T-helper 1 cell (primary cell): Measurements from ENCODE around the gene MAN1A2.
"Not testable (repeated sequence)": the region's sequence is repeated elsewhere in the genome, so short reads cannot be mapped to it uniquely, and the experiment has no call there.

Experiments used
- DNase-seq, 5 donors: peaks; one replicate each; pipeline ENCODE4 v3.0.0-alpha.2; 2012 to 2020
- total RNA-seq, 4 donors: gene quantifications; one replicate each; lab custom pipeline; 2026; lab: John Stamatoyannopoulos, UW

The MAN1A2 gene
- total RNA-seq: 151 to 190 (median 157) reads per million in 4 donors

DNA sequence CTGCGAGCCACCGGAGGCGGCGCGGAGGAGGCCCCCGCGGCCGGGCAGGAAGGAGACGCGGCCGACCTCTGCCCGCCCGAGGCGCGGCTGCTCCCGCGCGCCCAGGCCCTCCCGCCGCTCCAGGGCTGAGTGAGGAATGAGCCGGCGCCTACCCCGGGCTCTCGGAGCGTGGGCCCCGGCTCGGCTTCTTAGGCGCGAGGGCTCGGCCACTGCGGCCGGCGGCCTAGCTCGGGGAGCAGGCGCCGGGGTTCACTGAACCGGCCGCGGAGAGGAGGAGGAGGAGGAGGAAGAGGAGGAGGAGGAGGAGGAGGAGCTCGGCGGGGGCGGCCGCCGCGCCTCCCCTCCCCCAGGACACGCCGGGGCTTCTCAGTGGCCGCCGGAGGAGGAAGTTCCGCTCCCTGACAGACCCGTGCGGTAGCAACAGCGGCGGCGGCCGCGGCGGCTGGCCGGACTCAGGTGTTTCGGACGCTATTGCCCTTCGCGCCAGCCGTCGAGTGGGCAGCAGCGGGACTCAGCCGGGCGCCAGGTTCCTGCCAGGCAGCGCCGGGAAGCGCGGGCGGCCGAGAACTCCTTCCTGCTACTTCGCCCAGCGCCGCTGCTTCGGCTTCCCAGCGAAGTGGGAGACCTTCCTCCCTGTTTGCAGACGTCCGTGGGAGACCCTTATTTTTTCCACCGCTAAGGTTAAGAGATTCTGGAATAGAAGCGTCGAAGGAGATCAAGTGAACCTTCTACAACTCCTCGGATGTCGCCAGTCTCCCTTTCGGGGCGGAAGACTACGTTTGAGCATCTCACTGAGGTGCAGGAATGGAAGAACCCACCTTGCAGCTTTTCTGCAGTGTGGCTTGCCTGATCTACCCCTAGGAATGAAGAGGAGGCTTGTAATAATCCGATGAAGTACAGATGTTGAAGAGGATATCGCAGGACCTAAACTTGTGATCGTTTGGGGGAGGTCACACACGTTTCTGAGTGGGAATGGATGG is at the start of gene MAN1A2:
MAN1A2 (plus strand) TSS at position 404 of the 980 bp plus-strand sequence. CDS start 735 bp downstream, outside the sequence.
- peak; percentile 51 to 88 (median 59) for DNase-seq

DNA sequence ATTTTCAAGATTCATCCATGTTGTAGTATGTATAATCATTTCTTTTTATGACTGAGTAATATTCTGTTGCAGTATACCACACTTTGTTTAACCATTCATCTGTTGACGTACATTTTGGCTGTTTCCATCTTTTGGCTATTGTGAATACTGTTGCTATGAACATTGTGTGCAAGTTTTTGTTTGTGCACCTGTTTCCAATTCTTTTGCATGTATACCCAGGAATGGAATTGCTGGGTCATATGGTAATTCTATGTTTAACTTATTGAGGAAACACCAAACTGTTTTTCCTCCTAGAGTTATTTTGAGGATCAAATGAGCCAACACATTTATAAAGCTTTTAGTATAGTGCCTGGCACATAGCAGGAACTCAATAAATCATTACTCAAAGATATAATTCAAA is 49.2 kb upstream of the MAN1A2 start:
- no peak for DNase-seq

DNA sequence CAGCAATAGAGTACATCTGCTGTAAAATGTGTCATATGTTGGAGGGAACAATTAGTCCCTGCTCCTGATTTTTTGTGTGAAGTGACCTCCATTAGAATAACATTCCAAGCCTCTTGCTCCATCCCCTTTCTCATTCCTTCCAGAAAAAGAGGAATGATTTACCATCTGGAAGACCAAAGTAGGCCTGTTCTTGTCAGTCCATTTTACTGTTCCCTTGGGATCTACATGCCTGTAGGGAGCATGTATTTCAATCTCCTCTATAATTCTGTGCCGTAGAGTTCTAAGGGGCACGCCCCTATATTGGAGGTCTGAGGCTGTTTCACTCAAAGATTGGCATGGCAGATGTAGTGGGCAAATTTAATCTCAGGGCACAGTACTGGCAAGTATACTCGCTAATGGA is 48.8 kb upstream of the MAN1A2 start:
- DNase-seq: no peak

DNA sequence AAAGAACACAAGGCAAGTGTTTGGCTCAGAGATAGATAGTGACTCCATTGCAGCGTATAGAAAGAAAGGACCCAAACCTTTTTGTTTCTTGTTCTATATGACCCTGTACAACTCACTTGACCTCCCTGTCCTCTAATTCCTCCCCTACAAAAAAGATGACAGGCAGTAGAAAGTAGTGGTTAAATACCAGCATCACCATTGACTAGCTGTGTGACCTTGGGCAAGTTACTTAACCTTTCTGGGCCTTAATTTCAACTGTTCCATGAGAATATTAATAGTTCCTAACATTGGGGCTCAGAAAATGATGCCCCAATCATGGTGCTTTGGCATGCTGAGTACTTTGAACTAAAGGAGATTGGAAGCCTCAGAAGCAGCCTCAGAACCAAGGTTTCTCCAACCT is 46.7 kb upstream of the MAN1A2 start:
- no peak for DNase-seq

DNA sequence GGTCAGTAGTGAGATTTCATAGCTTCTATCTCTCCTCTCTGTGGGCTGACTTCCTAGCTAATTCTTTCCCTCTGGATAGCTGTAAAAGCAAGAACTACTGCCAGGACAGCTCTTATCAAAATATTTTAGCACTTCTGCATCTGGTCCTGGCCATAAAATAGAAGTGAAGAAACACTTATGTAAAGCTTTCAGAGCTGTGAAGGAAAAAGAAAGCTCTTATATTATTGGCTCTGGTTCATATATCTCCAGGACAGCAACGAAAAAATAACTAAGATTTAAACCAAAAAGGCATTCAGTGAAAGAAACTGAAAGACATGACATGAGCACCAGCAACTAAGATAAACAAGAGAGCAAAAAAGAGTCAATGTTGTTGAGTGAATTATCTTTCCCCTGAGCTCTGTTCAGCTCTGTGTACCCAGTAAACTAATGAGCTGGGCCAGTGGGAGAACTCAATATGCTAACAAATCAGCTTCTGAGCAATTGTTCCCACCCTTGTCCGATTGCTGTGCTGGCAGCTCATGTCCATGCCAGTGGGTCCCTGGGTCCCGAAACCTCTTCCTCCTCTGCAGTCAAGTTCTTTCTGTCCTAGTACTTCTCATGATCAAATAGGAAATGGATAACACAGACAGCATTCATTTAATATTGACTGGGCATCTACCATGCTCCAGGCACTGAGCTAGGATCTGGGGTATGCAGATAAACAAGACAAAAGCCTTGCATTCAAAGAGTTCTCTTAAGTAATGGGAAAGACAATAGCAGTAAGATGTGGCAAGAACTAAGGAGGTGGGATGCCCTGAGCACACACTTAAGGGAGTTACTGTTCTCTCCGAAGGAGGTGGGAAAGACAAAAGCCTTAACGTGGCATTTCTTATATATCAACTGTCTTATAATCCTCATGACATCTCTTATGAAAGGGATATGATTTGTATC is 45.3 kb upstream of the MAN1A2 start:
- no peak for DNase-seq

DNA sequence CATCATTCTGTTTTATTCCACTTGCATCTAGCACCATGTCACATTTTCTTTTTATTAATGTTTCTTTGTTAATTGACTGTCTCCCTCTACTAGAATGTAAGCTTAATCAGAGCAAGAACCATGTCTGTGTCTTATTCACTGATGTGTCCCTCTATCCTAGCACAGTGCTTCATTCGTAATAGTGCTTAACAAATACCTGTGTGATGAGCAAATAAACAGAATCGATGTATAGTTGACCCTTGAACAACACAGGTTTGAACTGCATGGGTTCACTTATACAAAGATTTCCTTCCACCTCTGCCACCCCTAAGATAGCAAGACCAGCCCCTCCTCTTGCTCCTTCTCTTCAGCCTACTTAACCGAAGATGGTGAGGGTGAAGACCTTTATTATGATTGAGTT is 42.9 kb upstream of the MAN1A2 start:
- no peak for DNase-seq

- DNase-seq: not testable (repeated sequence)
Measured at GRCh38 chr1:117326035-117326434, 41.2 kb upstream of the MAN1A2 start.

- no peak for DNase-seq
Measured at GRCh38 chr1:117327011-117327410, 40.2 kb upstream of the MAN1A2 start.

GRCh38 chr1:117335376-117336086 is 31.7 kb upstream of the MAN1A2 start:
- no peak for DNase-seq

DNA sequence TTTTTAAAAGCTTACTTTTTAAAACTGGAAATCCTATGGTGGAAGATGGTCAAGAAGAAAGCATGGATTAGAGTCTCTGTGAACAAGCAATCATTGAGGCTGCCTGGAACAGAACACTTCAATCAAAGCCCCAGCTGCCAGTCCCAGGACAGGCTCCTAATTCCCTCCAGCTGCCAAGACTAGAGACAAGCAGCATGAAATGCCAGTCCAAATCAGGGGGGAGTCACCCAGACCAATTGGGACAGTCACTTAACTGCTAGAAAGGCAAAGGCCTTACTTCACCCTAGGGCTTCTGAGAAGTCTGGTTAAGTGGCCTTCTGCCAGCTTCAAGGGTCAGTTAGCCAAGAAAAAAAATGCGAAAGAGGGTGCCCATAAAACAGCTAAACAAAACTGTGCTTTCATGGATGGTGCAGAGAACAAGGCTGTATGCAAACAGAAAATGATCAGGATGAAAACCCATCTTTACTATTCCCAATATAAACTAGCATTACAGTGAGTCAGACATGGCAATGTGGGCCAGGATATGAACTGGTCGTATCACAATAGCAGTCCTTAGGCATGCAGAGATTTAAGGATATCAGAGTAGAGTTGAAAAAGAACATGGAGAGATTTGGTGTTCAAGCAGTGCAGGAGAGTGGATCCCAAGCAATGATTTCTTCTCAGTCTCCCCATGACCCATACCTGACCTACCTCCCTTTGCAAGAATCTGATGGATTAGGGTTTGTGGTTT is 31.0 kb upstream of the MAN1A2 start:
- DNase-seq: no peak

DNA sequence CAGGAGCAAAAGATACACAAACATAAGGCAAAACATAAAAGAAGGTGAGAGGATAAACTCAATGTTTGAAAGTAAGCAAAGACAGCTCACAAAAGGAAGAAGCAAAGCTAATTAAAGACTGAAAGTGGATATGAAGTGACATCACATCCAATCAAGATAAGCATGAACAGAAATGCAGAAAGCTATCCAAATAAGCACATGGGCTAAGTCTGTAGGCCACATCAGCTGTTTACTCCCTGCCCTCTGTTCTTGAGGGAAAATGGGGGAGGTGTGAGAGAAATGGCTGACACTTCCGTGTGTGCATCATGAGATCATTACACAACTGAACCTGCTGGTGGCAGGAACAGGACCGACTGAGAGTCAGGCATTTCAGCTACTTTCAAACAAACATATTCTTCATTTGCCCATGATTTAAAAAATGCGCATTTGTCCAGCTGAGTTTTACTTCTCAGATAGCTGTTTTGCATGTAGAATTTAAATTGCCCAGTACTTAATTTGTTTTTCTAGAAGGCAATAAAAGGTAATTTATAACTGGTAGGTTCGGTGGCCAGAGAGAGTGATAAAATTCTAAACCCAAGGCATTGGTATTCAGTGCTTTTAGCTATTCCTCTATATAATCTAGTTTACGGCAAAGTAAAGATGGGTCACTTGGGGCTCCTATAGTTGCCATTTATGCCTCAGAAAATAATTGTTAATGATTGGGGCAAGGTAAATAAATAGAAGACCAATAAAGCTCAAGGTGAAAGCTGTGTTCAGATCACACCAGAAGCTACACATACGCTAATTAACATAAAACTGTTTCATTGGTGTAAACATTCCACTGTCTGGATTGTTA is 27.2 kb upstream of the MAN1A2 start:
- peak in 2 of 5 donors; percentile 3 to 25 for DNase-seq

- no peak for DNase-seq
Measured at GRCh38 chr1:117341123-117341522, 26.1 kb upstream of the MAN1A2 start.

GRCh38 chr1:117342397-117342796 is 24.9 kb upstream of the MAN1A2 start:
- DNase-seq: no peak

DNA sequence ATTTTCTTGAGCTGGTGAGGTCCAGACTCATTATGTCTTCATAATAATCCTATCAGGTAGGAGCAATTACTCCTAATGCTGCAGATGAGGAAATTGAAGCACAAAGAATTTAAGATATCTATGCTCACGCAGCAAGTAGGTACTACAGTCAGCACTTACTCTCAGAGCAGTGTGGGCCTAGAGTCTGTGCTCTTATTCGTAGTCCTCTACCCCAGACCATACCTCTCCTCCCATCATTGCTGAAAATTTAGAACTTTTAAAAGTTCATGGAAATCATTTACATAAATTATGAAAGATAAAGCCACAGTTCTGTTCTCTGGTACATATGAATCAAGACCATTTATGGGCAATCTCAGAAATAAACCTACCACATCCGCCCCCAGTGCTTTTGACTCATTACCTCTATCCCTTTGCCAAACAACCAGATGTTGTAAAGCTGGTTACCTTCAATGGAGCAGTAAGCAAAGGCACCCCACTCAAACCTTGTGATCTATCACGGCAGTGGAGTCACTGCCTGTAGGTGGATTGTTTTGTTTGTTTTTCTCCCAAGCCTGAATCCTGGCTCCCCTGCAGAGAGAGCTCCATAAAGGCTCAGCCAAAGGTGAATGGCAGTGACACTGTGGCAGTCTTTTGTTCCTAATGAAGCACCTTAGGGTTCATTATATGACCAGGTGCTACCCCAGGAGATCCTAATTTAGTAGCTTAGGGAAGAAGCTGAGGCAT is 20.9 kb upstream of the MAN1A2 start:
- peak in 1 of 5 donors; percentile 42 for DNase-seq

- DNase-seq: no peak
Measured at GRCh38 chr1:117347907-117348306, 19.3 kb upstream of the MAN1A2 start.

GRCh38 chr1:117352695-117353094 is 14.6 kb upstream of the MAN1A2 start:
- not testable (repeated sequence) for DNase-seq

- DNase-seq: peak in 1 of 5 donors; percentile 10
Measured at GRCh38 chr1:117357833-117358603, 9.2 kb upstream of the MAN1A2 start.

DNA sequence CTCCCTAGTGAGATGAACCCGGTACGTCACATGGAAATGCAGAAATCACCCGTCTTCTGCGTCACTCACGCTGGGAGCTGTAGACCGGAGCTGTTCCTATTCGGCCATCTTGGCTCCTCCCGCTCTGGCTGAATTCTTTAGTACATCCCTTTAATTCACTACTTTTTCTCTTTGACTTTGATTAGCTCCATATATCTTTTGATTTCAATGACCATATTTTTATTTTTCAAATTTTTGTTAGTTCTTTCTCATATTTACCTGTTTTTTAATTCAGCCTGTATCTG is 8.7 kb upstream of the MAN1A2 start:
- DNase-seq: not testable (repeated sequence)

GRCh38 chr1:117359561-117360289 is 7.5 kb upstream of the MAN1A2 start:
- DNase-seq: no peak
